ENCODE results near the gene MED27.

DNA sequence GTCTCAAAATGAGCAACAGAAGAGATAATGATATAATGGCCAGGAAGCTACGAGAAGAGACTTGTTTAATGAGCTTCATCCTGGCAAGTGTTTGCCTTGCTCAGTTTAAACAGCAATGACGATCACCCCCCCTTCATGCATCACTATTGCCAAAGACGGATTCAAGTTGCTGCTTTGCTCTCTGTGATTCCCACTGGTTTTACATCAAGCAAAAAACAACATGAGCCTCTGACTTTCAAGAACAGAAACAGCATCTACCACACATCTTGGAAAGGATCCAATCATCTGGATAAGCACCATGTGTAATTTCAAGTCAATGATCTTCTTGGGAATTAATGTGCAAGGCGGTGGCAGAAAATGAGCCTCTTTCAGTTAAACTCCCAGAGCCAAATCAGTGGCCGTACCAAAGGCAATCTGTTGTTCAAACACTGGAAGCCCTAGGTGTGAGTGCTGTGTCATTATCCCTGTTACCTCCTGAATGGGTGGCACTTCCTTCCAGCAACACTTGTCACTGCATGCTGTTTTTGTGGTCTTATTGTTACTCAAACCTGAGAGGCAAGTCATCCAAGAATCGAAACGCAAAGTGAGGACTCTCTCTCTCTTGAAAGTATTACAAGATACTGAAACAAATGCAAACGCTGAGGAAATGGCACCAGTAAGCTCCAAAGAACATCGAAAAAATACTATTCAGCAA is 72.8 kb downstream of the MED27 start:
- TF ChIP-seq, protein P1, sequence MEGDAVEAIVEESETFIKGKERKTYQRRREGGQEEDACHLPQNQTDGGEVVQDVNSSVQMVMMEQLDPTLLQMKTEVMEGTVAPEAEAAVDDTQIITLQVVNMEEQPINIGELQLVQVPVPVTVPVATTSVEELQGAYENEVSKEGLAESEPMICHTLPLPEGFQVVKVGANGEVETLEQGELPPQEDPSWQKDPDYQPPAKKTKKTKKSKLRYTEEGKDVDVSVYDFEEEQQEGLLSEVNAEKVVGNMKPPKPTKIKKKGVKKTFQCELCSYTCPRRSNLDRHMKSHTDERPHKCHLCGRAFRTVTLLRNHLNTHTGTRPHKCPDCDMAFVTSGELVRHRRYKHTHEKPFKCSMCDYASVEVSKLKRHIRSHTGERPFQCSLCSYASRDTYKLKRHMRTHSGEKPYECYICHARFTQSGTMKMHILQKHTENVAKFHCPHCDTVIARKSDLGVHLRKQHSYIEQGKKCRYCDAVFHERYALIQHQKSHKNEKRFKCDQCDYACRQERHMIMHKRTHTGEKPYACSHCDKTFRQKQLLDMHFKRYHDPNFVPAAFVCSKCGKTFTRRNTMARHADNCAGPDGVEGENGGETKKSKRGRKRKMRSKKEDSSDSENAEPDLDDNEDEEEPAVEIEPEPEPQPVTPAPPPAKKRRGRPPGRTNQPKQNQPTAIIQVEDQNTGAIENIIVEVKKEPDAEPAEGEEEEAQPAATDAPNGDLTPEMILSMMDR (conservative IDR thresholded peaks at IDR 0.05; ENCODE audit: low read depth, low read length), result no peak
- TF ChIP-seq EZH2 (IDR thresholded peaks at IDR 0.05; ENCODE audit: low read length, unreplicated experiment) (no peak), EZH2phosphoT487 (IDR thresholded peaks at IDR 0.05; ENCODE audit: borderline replicate concordance, low read length) (no peak)
